Measurements from ENCODE around the gene ZNF274.

The ZNF274 gene

DNA sequence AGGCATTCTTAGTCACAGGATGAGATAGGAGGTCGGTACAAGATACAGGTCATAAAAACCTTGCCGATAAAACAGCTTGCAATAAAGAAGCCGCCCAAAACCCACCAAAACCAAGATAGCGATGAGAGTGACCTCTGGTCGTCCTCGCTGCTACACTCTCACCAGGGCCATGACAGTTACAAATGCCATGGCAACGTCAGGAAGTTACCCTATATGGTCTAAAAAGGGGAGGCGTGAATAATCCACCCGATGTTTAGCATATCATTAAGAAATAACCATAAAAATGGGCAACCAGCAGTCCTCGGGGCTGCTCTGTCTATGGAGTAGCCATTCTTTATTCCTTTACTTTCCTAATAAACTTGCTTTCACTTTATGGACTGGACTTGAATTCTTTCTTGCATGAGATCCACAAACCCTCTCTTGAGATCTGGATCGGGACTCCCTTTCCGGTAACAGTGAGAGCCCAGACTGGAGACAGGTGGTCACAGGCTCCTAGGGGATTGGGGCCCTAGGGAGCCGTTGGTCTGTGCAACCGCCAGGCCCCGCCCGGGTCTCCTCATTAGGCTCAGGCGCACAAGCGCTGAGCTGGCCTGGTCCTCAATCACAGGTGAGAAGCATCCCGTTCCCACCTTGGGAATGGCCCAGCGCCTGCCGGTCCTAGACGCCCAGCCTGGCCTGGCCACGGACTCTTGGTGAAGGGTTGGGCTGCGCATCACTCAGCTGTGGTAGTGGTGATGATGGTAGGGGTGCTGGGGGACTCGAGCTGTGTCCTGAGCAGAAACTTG lies 34.9 kb downstream of the ZNF274 start:
- DNase-seq (no peak), ATAC-seq (ENCODE audit: insufficient read depth, low read depth) (no peak)
- peaks cover 8% of the 10 kb centered on the region for H3K9me3 ChIP-seq (ENCODE audit: insufficient read depth, low read length, severe bottlenecking)
- 0 out of 2 replicates have a peak, but pooled peaks cover 2% of the 10 kb centered on the region for H3K4me1 ChIP-seq (ENCODE audit: insufficient read depth, low read length)
- no peak overlapping the region for H3K27ac ChIP-seq (ENCODE audit: low read length)
- peaks cover 3% of the 10 kb centered on the region; the same call in 1 of the 2 replicates for H3K36me3 ChIP-seq (ENCODE audit: insufficient read depth, low read length)
- H3K9ac ChIP-seq (ENCODE audit: low read depth, low read length), result no peak overlapping the region
- no peak overlapping the region for H2AFZ ChIP-seq (ENCODE audit: low read depth, low read length)
- no peak overlapping the region for H3K4me3 ChIP-seq (ENCODE audit: low read depth in 1 of 2, low read length in 2 of 2)
- no peaks in the 10 kb centered on the region for H3K27me3 ChIP-seq (ENCODE audit: insufficient read depth, low read length, poor library complexity)
- H4K20me1 ChIP-seq (ENCODE audit: insufficient read depth, low read length), result no peaks in the 10 kb centered on the region
- H3K79me2 ChIP-seq (ENCODE audit: insufficient read depth, low read length), result no peaks in the 10 kb centered on the region
- H3K4me2 ChIP-seq (ENCODE audit: insufficient read depth, low read length), result no peak overlapping the region
- TF ChIP-seq, protein P1, sequence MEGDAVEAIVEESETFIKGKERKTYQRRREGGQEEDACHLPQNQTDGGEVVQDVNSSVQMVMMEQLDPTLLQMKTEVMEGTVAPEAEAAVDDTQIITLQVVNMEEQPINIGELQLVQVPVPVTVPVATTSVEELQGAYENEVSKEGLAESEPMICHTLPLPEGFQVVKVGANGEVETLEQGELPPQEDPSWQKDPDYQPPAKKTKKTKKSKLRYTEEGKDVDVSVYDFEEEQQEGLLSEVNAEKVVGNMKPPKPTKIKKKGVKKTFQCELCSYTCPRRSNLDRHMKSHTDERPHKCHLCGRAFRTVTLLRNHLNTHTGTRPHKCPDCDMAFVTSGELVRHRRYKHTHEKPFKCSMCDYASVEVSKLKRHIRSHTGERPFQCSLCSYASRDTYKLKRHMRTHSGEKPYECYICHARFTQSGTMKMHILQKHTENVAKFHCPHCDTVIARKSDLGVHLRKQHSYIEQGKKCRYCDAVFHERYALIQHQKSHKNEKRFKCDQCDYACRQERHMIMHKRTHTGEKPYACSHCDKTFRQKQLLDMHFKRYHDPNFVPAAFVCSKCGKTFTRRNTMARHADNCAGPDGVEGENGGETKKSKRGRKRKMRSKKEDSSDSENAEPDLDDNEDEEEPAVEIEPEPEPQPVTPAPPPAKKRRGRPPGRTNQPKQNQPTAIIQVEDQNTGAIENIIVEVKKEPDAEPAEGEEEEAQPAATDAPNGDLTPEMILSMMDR (IDR thresholded peaks at IDR 0.05; ENCODE audit: borderline replicate concordance, extremely low read depth, low read length, poor library complexity, severe bottlenecking), result no peak
- TF ChIP-seq EZH2 (IDR thresholded peaks at IDR 0.05; ENCODE audit: borderline replicate concordance, low read depth, low read length, severe bottlenecking), result no peak

DNA sequence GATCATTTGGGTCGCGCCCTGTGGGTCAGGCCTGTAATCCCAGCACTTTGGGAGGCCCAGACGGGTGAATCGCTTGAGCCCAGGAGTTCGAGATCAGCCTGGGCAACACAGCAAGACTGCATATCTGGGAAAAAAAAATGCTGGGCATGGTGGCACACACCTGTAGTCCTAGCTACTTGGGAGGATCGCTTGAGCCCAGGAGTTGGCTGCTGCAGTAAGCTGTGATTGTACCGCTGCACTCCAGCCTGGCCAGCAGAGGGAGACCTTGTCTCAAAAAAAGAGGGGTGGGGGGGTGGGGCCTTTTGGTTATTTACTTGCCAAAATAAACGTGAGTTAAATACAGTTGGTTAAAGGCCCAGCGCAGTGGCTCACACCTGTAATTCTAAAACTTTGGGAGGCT lies 36.0 kb downstream of the ZNF274 start:
- Histone ChIP-seq H3K4me1 (ENCODE audit: insufficient read depth, low read length) (0 out of 2 replicates have a peak, but pooled peaks cover 2% of the 10 kb centered on the region), H4K20me1 (ENCODE audit: insufficient read depth, low read length) (no peaks in the 10 kb centered on the region), H3K27ac (ENCODE audit: low read length) (no peak overlapping the region), H3K36me3 (ENCODE audit: insufficient read depth, low read length) (no peaks in the 10 kb centered on the region), H3K27me3 (ENCODE audit: insufficient read depth, low read length, poor library complexity) (no peaks in the 10 kb centered on the region), H3K9ac (ENCODE audit: low read depth, low read length) (no peak overlapping the region), H3K4me2 (ENCODE audit: insufficient read depth, low read length) (no peak overlapping the region), H3K79me2 (ENCODE audit: insufficient read depth, low read length) (no peaks in the 10 kb centered on the region), H3K4me3 (ENCODE audit: low read depth in 1 of 2, low read length in 2 of 2) (no peak overlapping the region), H3K9me3 (ENCODE audit: insufficient read depth, low read length, severe bottlenecking) (peaks cover 4% of the 10 kb centered on the region), H2AFZ (ENCODE audit: low read depth, low read length) (no peak overlapping the region)
- DNase-seq (peak; percentile 44), ATAC-seq (ENCODE audit: insufficient read depth, low read depth) (peak; percentile 74)
- no peak for TF ChIP-seq EZH2 (IDR thresholded peaks at IDR 0.05; ENCODE audit: borderline replicate concordance, low read depth, low read length, severe bottlenecking)
- TF ChIP-seq, protein P1 (IDR thresholded peaks at IDR 0.05; ENCODE audit: borderline replicate concordance, extremely low read depth, low read length, poor library complexity, severe bottlenecking), result peak; percentile 58

DNA sequence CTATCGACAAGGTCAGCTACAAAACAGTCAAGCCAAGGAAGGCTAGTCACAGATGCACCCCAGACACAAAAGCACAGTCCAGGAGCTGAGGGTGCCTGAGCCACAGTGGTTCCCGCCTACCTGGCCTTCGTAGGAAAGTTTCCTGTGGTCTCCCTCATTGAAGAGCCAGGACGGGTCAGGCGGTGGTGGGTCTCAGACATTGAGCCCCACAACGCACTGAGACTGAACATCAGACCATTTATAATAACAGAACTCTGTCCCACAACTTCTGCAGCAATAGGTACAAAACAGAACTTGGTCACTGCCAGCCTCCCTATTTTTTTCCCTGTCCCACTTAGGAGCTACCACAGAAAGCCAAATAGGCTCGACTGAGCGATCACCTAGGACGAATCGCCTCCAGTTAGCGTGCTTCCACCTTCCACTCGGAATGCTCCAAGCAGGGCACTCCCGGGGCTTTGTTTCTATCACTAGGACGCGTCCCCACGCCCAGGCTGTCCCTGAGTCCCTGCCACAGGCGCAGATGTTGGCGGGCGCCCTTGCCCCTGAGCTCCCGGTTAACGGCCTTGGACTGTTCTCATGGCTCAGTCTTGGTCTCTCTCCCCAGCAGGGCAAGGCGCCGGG lies 45.2 kb downstream of the ZNF274 start:
- H3K4me3 ChIP-seq (ENCODE audit: low read depth in 1 of 2, low read length in 2 of 2), result peak overlapping the region; percentile 42 to 60; a peak in 3 of 4 replicates
- H3K9me3 ChIP-seq (ENCODE audit: insufficient read depth, low read length, severe bottlenecking), result peaks cover 19% of the 10 kb centered on the region
- H3K79me2 ChIP-seq (ENCODE audit: insufficient read depth, low read length), result peaks cover 40% of the 10 kb centered on the region
- peak overlapping the region; percentile 76 for H3K9ac ChIP-seq (ENCODE audit: low read depth, low read length)
- TF ChIP-seq, protein P1 (IDR thresholded peaks at IDR 0.05; ENCODE audit: borderline replicate concordance, extremely low read depth, low read length, poor library complexity, severe bottlenecking), result no peak
- TF ChIP-seq EZH2 (IDR thresholded peaks at IDR 0.05; ENCODE audit: borderline replicate concordance, low read depth, low read length, severe bottlenecking), result no peak
- peak overlapping the region; percentile 90 for H3K27ac ChIP-seq (ENCODE audit: low read length)
- peaks cover 30% of the 10 kb centered on the region for H3K4me1 ChIP-seq (ENCODE audit: insufficient read depth, low read length)
- no peaks in the 10 kb centered on the region for H4K20me1 ChIP-seq (ENCODE audit: insufficient read depth, low read length)
- no peaks in the 10 kb centered on the region for H3K27me3 ChIP-seq (ENCODE audit: insufficient read depth, low read length, poor library complexity)
- H2AFZ ChIP-seq (ENCODE audit: low read depth, low read length), result peak overlapping the region; percentile 72
- H3K4me2 ChIP-seq (ENCODE audit: insufficient read depth, low read length), result peak overlapping the region; percentile 77
- peaks cover 33% of the 10 kb centered on the region for H3K36me3 ChIP-seq (ENCODE audit: insufficient read depth, low read length)
- DNase-seq, result no peak
- peak; percentile 3; the same call in 2 of the 3 replicates for ATAC-seq (ENCODE audit: insufficient read depth, low read depth)
